Measurements from ENCODE around the gene FGF1.

GRCh38 chr5:142569905-142570304, 116.0 kb downstream of the FGF1 start:
- TF ChIP-seq CTCF (conservative IDR thresholded peaks at IDR 0.05; ENCODE audit: low read length) = no peak
- no peak for TF ChIP-seq EZH2phosphoT487 (IDR thresholded peaks at IDR 0.05; ENCODE audit: borderline replicate concordance)

All from Loucy (cell line).